IPS-NIHi7 (cell line): ENCODE measurements around the gene NXT1.
"Not testable (repeated sequence)": the region's sequence is repeated elsewhere in the genome, so short reads cannot be mapped to it uniquely, and the experiment has no call there.

Experiments
- DNase-seq: peaks from one replicate; pipeline ENCODE4 v3.0.0; 2012; ENCODE audit warnings: mixed read lengths; ENCODE audit errors: extremely low spot score

NXT1 gene

GRCh38 chr20:23350196-23350903 is at the start of gene NXT1:
TSS of gene NXT1 (plus strand) at chr20:23350791. CDS start at chr20:23354042, 3,251 bp downstream.
- DNase-seq, result peak; percentile 90

DNA sequence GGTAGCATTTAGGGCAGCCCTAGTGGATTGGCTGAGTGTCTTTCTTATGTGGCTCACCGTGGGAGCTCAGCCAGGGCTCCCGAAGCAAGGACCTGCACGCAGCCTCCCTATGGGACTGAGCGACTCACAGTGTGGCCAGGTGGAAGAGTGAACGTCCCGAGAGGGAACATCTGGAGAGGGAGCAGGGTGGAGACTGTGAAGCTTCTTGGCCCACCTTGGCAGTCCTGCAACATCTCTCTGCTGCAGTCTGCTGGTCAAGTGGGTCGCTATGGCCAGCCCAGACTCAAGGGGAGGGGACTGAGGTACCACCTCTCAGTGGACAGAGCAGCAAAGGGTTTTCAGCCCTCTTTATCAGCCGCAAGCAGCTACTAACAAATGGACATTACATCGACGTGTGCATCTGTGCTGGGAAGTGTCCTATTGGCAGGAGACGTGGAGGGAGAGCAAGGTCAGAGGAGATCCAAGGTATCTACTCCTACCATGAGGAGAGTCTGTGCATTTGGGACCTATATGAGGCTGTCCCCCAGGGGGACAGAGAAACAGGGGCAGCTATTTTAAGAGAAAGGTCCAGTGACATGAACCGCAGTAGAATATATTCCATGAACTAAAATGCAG is 49.0 kb upstream of the NXT1 start:
- no peak for DNase-seq

DNA sequence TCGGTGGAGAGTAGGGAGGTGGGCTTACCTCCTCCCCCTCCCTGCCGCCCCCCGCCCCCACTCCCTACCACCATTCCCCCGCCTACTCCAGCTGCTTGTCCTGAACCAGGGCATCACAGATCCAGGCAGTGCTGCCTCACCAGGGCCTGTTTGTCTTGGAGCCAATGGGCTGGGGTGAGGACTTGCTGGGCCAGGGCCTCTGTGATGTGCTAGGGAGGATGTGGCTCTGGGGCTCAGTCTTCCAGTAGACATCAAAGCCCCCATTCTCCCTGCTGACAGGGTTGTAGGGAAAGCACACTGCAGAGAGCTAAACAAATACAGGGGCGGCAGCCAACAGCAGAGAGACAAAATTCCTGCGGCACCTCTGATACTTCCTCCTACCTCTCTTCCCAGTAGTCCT is 48.2 kb upstream of the NXT1 start:
- no peak for DNase-seq

GRCh38 chr20:23302801-23303200 is 47.8 kb upstream of the NXT1 start:
- no peak for DNase-seq

- DNase-seq, result no peak
Observed at GRCh38 chr20:23303325-23304102, 47.1 kb upstream of the NXT1 start.

- no peak for DNase-seq
Observed at GRCh38 chr20:23304616-23305015, 46.0 kb upstream of the NXT1 start.

DNA sequence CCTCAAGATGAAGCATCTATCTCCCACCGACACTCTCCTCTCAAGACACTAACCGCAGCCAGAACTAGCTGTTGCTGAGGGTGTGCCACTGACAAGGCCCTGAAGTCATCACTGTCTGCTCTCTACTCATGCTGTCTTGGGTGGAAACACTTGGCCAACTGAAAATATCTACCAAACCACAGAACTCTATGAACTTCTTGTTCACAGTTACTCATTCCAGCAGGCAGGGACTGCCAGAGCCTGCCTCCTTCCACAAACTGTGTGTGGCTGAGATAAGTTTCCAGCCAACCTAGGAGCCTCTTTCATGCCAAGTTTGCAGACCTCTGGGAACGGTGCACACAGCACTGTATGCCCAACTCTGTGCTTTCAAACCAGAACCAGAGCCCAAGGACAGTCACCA is 45.5 kb upstream of the NXT1 start:
- no peak for DNase-seq

- DNase-seq, result not testable (repeated sequence)
Observed at GRCh38 chr20:23307393-23307792, 43.2 kb upstream of the NXT1 start.

GRCh38 chr20:23308024-23308423 is 42.6 kb upstream of the NXT1 start:
- DNase-seq, result no peak

DNA sequence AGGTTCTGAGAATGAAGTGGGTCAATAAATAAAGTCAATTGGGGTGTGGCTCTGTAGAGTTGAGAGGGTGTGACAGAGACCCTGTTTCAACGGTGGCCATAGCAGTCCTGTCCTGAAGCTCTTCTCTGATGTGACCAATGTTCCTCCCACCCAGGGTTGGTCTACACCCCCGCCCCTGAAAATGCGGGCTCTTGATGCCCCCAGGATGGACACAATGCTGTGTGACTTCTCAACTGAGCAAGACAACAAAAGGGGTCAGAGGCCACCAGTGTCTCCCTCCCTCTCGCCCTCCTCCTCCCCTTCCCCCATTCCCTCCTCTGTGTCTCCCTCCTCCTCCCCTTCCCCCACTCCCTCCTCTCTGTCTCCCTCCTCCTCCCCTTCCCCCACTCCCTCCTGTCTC is 41.7 kb upstream of the NXT1 start:
- no peak for DNase-seq

- no peak for DNase-seq
Observed at GRCh38 chr20:23309781-23310180, 40.8 kb upstream of the NXT1 start.

- DNase-seq, result no peak
Observed at GRCh38 chr20:23311947-23312506, 38.6 kb upstream of the NXT1 start.

- no peak for DNase-seq
Observed at GRCh38 chr20:23313271-23313670, 37.3 kb upstream of the NXT1 start.

DNA sequence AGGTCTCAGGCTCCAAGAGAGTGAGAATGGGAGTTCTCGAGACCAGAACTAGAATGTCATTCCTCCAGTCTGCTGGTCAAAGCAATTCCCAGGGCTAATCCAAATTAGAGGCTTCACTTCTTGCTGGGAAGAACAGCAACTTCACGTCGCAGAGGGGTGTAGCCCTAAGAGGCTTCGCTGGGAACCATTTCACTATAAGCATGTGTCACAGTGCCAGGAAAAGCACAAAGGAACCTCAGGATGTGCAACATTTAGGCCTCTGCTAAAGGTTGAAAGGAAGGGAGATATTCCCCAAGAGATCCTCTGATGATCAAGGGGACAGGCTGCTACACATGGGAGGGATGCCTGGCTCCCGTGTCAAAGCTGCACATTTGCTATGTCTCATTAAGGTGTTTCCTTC is 35.9 kb upstream of the NXT1 start:
- no peak for DNase-seq

- no peak for DNase-seq
Observed at GRCh38 chr20:23315099-23315498, 35.5 kb upstream of the NXT1 start.

DNA sequence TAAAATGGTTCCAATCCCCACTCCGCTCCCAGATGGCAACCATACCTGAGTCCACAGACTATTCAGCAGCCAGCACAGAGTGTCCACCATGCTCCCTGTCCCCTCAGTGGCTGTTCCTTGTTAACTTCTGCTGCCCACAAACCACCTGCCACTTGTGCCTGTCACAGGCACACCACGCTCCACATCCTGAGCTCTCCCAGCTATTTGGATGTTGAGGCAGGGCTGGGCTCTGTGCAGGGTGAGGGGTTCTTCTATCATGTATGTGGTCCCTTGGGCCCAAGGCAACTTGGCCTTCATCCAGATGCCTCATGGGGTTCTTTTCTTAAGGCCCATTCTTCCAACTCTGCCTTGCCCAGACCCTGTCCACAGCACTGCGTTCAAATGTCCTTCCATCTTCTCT is 34.0 kb upstream of the NXT1 start:
- no peak for DNase-seq

DNA sequence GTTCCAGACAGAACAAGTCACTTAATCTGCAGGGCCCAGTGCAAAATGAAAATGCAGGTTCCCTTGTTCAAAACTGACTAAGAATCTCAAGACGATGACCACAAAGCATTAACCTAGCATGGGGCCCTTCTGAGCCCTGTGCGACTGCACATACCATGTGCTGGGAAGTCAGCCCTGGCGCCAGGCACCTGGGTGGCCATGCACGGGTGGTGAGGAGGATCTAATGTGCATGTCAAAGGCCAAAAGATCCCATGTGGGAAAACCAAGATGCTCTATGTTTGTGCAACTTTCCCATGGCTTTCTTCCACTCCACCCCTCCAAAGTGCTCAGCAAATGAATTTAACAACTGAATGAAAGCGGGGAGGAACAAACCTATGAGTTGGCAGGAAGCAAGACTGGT is 33.5 kb upstream of the NXT1 start:
- DNase-seq, result no peak

GRCh38 chr20:23318347-23318746 is 32.2 kb upstream of the NXT1 start:
- DNase-seq, result no peak

DNA sequence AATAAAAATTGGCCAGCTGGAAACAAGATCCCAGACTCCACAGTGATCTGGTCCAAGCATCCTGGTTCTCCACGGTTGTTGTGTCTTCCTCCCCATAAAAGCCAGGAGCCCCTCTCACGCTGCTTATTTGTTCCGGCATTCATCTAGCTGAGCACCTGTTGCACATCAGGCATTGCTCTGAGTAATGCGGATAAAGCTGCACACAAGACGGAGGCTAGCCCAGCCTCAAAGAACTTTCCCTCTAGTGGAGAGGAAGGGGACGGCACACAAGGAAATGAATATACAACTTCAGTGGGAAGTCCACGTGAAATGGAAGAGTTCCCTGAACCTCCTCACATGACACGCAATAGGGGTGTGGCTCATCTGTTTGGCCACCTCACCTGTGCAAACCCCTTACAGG is 30.3 kb upstream of the NXT1 start:
- DNase-seq, result no peak

DNA sequence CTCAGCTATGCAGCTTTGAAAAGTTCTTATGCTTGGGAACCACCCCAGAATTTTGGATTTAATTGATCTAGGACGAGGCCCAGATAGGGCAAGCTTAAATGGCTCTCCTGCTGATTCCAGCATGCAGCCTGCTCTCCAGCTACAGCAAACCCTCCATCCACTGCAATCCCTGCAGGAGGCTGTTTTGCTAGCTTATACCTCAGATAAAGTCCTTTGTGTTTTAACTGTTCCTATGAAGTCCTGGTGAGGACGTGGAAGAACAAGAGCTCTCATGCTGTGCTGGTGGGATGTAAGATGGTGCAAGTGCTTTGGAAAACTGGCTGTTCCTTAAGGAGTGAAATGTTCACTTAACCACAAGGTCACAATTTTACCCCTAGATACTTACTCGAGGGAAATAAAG is 25.5 kb upstream of the NXT1 start:
- DNase-seq, result peak; percentile 37

DNA sequence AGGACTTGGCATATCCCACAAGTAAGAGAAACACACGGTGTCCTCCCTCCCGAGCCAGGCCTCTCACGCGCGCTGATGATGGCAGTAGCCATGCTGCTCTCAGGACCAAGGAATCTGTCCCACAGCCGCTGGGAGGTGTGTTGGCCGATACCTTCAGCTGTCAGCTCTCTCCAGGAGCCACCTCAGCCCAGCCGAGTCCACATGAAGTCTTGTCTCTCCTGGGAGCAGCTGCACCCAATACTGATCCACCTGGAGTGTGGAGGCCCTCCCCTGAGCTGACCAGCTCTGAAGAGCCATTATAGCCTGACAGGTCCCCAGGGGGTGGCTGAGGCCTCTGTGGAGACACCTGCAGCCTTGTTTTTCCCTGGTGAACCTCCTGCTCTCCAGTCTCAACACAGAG is 23.8 kb upstream of the NXT1 start:
- no peak for DNase-seq

GRCh38 chr20:23327617-23328333 is 22.8 kb upstream of the NXT1 start:
- no peak for DNase-seq
